Measurements from ENCODE around the gene NOTCH2.
"Not testable (repeated sequence)": the region's sequence is repeated elsewhere in the genome, so short reads cannot be mapped to it uniquely, and the experiment has no call there.

- not testable (repeated sequence) for TF ChIP-seq POLR2A (IDR thresholded peaks at IDR 0.05; ENCODE audit: low read depth, low read length); CTCF (IDR thresholded peaks at IDR 0.05 in 2 of 3, conservative IDR thresholded peaks at IDR 0.05 in 1 of 3; ENCODE audit: control insufficient read depth in 2 of 3, extremely low read depth in 1 of 3, insufficient read depth in 1 of 3, low read depth in 3 of 3, low read length in 3 of 3); FOXM1 (IDR thresholded peaks at IDR 0.05; ENCODE audit: low read depth, low read length); E2F8 (IDR thresholded peaks at IDR 0.05; ENCODE audit: low read depth, partially characterized antibody); SRF (IDR thresholded peaks at IDR 0.05; ENCODE audit: low read depth in 2 of 2, low read length in 2 of 2); SP1 (IDR thresholded peaks at IDR 0.05; ENCODE audit: low read depth, low read length); USF2 (IDR thresholded peaks at IDR 0.05; ENCODE audit: borderline replicate concordance, low read depth, low read length); SKIL (IDR thresholded peaks at IDR 0.05; ENCODE audit: low read depth, poor library complexity, severe bottlenecking)
These were observed 72.6 kb downstream of the NOTCH2 start for GRCh38 chr1:119996731-119997312.

Measured in GM12878 (cell line).